OCI-LY7 (cell line): ENCODE results near the gene DNM3. TPM values are rescaled to one million over a fixed set of nuclear protein-coding genes. Genes with fewer than 3 reads are reported as not detected.

Experiments
- BruUV-seq: library from RNA; stranded (reverse); fragments of 400-500 nt; replicated peaks from 2 replicates; lab custom pipeline; 2021; lab: Mats Ljungman, UMichigan
- CTCF ChIA-PET: fragments of 300-600 bp; sonication (Branson Sonifier 250); formaldehyde crosslinking; loops from one replicate; lab custom pipeline; 2022; ENCODE audit warnings: antibody characterized with exemption; ENCODE audit not compliant: unreplicated experiment; lab: Charles Lee
- POLR2A ChIA-PET: fragments of 300-600 bp; sonication (Branson Sonifier 250); formaldehyde crosslinking; loops from one replicate; lab custom pipeline; 2022; ENCODE audit warnings: antibody characterized with exemption; lab: Charles Lee
- DNase-seq: peaks from one replicate; pipeline ENCODE4 v3.0.0-alpha.2; 2015; ENCODE audit warnings: low spot score
- H2AFZ ChIP-seq: fragments of 200-600 bp; sonication (generic), shearing (Covaris generic); 2 replicates; pipeline ENCODE4 v1.6.1; 2014; ENCODE audit warnings: mild to moderate bottlenecking, antibody characterized with exemption, low read length, moderate library complexity
- H3K27ac ChIP-seq: fragments of 200-600 bp; sonication (generic); 2 replicates; pipeline ENCODE4 v1.5.1; 2014; ENCODE audit warnings: mixed run types, low read depth, mild to moderate bottlenecking, moderate library complexity, low read length, inconsistent platforms; ENCODE audit not compliant: poor library complexity, severe bottlenecking
- H3K36me3 ChIP-seq: fragments of 200-600 bp; sonication (generic); 2 replicates; pipeline ENCODE4 v1.6.1; 2014; ENCODE audit warnings: mild to moderate bottlenecking, antibody characterized with exemption, low read length, moderate library complexity, mixed read lengths; ENCODE audit not compliant: insufficient read depth
- H3K4me1 ChIP-seq: fragments of 200-600 bp; sonication (generic); 2 replicates; pipeline ENCODE4 v1.5.1; 2014; ENCODE audit warnings: mild to moderate bottlenecking, low read length; ENCODE audit not compliant: insufficient read depth, poor library complexity, severe bottlenecking
- H3K4me2 ChIP-seq: fragments of 200-600 bp; sonication (generic); 2 replicates; pipeline ENCODE4 v1.6.1; 2014; ENCODE audit warnings: mild to moderate bottlenecking, low read length
- H3K4me3 ChIP-seq: fragments of 200-600 bp; sonication (generic); 2 replicates; pipeline ENCODE4 v1.5.1; 2014; ENCODE audit warnings: mild to moderate bottlenecking, low read depth, low read length; ENCODE audit not compliant: poor library complexity, severe bottlenecking
- H3K79me2 ChIP-seq: fragments of 200-600 bp; sonication (generic); 2 replicates; pipeline ENCODE4 v1.6.1; 2016; ENCODE audit warnings: low read depth, mild to moderate bottlenecking, low read length, moderate library complexity, mixed read lengths; ENCODE audit not compliant: insufficient read depth
- H3K9me2 ChIP-seq: fragments of 200-600 bp; sonication (generic); 2 replicates; pipeline ENCODE4 v1.6.1; 2016; ENCODE audit warnings: mild to moderate bottlenecking, low read length, mixed read lengths; ENCODE audit not compliant: insufficient read depth
- H3K9me3 ChIP-seq: fragments of 200-600 bp; sonication (generic); 2 replicates; pipeline ENCODE4 v1.6.1; 2014; ENCODE audit warnings: mild to moderate bottlenecking, mixed run types, low read length, mixed read lengths
- H4K20me1 ChIP-seq: fragments of 200-600 bp; sonication (generic); 2 replicates; pipeline ENCODE4 v1.6.1; 2014; ENCODE audit warnings: mild to moderate bottlenecking, antibody characterized with exemption, low read length, moderate library complexity, mixed read lengths; ENCODE audit not compliant: insufficient read depth
- EZH2phosphoT487 ChIP-seq: fragments of 200-600 bp; sonication (generic); IDR thresholded peaks from 2 replicates; pipeline ENCODE4 v1.6.1; 2018; ENCODE audit warnings: low read depth, borderline replicate concordance, mild to moderate bottlenecking, mixed run types, antibody characterized with exemption, low read length, moderate library complexity, mixed read lengths
- intact Hi-C: fragments of 100-400 bp; cut with micrococcal nuclease; formaldehyde crosslinking; loops from one replicate; pipeline ENCODE4 v1.10.0; 2022; ENCODE audit not compliant: unreplicated experiment
- microRNA-seq: library from miRNA; unstranded; fragments of <30 nt; microRNA quantifications from one replicate; pipeline ENCODE4 v1.2.0, GENCODE V29; 2022; ENCODE audit warnings: borderline replicate concordance
- small RNA-seq: library from RNA; depleted of rRNA; stranded (forward); fragments of <200 nt; gene quantifications from one replicate; pipeline ENCODE3, GENCODE V24; 2014
- total RNA-seq, 2 experiments: library from RNA; depleted of rRNA in 1 of 2; stranded (reverse); fragments of >200 nt in 1 of 2; shearing (Covaris generic) in 1 of 2; gene quantifications; 2 replicates each; pipeline ENCODE4 v1.2.3, GENCODE V29; 2014 to 2022
- TF ChIP-seq, protein P1 (sequence below): fragments of 200-600 bp; sonication (generic); conservative IDR thresholded peaks from 2 replicates; pipeline ENCODE4 v1.5.1; 2014; ENCODE audit warnings: mild to moderate bottlenecking, antibody characterized with exemption, low read length, moderate library complexity, mixed read lengths

Gene DNM3
- total RNA-seq, 2 experiments from 2014 or later: 0.47 to 0.61 TPM

DNA sequence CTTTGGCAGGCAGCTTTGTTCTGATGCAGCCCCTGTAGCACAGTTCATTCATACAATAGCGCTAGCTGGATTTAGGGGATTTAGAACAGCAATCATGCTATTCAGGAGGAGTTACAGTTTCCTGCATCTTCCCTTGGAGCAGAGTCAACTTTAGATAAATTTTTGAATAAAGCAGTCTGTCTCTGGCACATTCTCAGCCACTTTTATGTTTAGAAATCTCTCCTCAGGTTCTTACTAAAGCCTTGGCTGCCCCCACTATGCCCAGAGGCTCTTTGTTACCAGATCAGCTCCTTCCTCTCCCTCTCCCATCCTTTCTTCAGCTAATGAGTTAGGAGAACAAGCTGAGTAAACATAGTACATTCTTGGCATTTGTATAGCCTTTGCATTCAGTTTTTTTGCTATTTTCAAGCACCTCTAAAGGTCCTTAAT is 619.6 kb downstream of the DNM3 start:
- intact Hi-C loops: no loop called here
- ChIA-PET CTCF (no interaction called here), POLR2A (interaction anchor here (1.1 kb wide), 1 partner anchor 9 kb away, joined by 3 read pairs; no protein-coding TSS in a partner anchor)
- Histone ChIP-seq H2AFZ (no peak overlapping the region), H3K79me2 (no peaks in the 10 kb centered on the region), H3K4me2 (no peak overlapping the region), H4K20me1 (no peaks in the 10 kb centered on the region), H3K4me1 (no peaks in the 10 kb centered on the region), H3K4me3 (no peak overlapping the region), H3K9me3 (no peaks in the 10 kb centered on the region), H3K36me3 (no peaks in the 10 kb centered on the region), H3K27ac (no peak overlapping the region), H3K9me2 (no peaks in the 10 kb centered on the region)
- no TSS peak for BruUV-seq
- no peak for DNase-seq
- TF ChIP-seq, protein P1, sequence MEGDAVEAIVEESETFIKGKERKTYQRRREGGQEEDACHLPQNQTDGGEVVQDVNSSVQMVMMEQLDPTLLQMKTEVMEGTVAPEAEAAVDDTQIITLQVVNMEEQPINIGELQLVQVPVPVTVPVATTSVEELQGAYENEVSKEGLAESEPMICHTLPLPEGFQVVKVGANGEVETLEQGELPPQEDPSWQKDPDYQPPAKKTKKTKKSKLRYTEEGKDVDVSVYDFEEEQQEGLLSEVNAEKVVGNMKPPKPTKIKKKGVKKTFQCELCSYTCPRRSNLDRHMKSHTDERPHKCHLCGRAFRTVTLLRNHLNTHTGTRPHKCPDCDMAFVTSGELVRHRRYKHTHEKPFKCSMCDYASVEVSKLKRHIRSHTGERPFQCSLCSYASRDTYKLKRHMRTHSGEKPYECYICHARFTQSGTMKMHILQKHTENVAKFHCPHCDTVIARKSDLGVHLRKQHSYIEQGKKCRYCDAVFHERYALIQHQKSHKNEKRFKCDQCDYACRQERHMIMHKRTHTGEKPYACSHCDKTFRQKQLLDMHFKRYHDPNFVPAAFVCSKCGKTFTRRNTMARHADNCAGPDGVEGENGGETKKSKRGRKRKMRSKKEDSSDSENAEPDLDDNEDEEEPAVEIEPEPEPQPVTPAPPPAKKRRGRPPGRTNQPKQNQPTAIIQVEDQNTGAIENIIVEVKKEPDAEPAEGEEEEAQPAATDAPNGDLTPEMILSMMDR: no peak
- TF ChIP-seq EZH2phosphoT487: no peak

Small RNA genes within 50 kb of the gene (microRNA-seq; reads per million reads assigned to microRNA genes)
- gene MIR199A2 (not detected), gene MIR3120 (not detected)

Small RNA genes within 50 kb of the gene (small RNA-seq; reads per million reads assigned to genes)
- gene MIR199A2 (not detected), gene RNU6-157P (not detected)

Other genes starting within 250 kb of the DNM3 start
- 0.16 TPM in 1 of 2 replicates, not detected in the other for gene MYOCOS, start 219.3 kb upstream of the DNM3 start, total RNA-seq (2014; rRNA removed; shearing (Covaris generic))
- gene MYOCOS, start 219.3 kb upstream of the DNM3 start, total RNA-seq (2022): 0.21 and 0.22 TPM in 2 replicates
- gene MYOC, start 188.8 kb upstream of the DNM3 start, total RNA-seq (2014; rRNA removed; shearing (Covaris generic)): not detected in 2 replicates
- not detected in 2 replicates for gene MYOC, start 188.8 kb upstream of the DNM3 start, total RNA-seq (2022)
- gene VAMP4, start 99.4 kb upstream of the DNM3 start, total RNA-seq (2014; rRNA removed; shearing (Covaris generic)): 3.2 and 3.4 TPM in 2 replicates
- gene VAMP4, start 99.4 kb upstream of the DNM3 start, total RNA-seq (2022): 7.7 and 14.2 TPM in 2 replicates
- gene METTL13, start 59.8 kb upstream of the DNM3 start, total RNA-seq (2014; rRNA removed; shearing (Covaris generic)): 22.2 and 28.3 TPM in 2 replicates
- 27.5 and 35.4 TPM in 2 replicates for gene METTL13, start 59.8 kb upstream of the DNM3 start, total RNA-seq (2022)